ENCODE measurements around the gene MAB21L2.

The MAB21L2 gene

DNA sequence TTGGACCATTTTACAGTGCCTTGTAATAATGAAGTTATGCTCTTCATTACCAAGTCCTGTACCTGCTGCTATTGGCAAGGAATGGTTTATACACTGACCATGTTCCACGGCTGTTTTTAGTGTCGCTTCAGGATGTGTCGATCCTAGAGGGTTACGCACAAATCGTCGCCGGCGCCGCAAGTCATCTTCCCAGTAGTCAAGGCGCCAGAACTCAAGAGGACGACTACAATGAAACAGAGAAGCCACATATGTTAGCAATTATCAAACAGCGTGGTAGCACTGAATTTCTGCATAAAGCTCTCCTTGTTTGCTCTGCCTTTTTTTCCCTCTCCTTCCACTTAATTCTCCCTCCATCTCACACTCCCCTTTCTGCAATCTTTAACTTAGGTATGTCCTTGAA, 17.0 kb downstream of the MAB21L2 start:
- no peaks in the 10 kb centered on the region for H3K36me3 ChIP-seq (ENCODE audit: control insufficient read depth, insufficient read depth, low read length)
- 92 to 93% methylated on average over 12 of the region's 12 CpGs for WGBS, 2 experiments
- H3K4me3 ChIP-seq (ENCODE audit: insufficient read depth, low read depth, low read length) = no peak overlapping the region
- no peaks in the 10 kb centered on the region for H3K27me3 ChIP-seq (ENCODE audit: control insufficient read depth, insufficient read depth, low read length, poor library complexity, severe bottlenecking)
- no peaks in the 10 kb centered on the region for H3K4me1 ChIP-seq (ENCODE audit: control insufficient read depth, insufficient read depth, low read length)
- H3K27ac ChIP-seq (ENCODE audit: insufficient read depth, low read depth, low read length, poor library complexity, severe bottlenecking) = no peak overlapping the region
- no peaks in the 10 kb centered on the region for H3K9me3 ChIP-seq (ENCODE audit: control insufficient read depth, low read length)

DNA sequence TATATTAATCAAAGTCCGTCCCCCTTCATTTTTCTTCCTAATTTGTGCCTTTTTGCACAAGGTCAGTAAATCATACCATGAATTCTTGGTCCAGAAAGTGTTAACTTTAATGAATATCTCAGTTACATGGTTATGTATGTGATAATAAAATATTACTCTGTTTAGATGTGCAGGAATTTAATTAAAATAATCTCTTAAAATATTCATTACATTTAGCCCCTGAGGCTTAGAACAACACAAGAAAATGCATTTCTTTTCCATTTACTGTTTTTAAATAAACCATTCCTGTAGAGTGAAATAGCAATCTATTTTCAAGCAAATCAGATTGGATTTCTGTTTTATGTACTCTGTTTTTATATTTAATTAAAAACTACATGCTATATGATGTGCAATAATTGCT, 17.6 kb downstream of the MAB21L2 start:
- no peaks in the 10 kb centered on the region for H3K27me3 ChIP-seq (ENCODE audit: control insufficient read depth, insufficient read depth, low read length, poor library complexity, severe bottlenecking)
- WGBS, 2 experiments = 88% methylated on average over 1 of the region's 1 CpG; no CpG with 5 or more reads in 1 of the 2 experiments
- no peak overlapping the region for H3K4me3 ChIP-seq (ENCODE audit: insufficient read depth, low read depth, low read length)
- no peaks in the 10 kb centered on the region for H3K4me1 ChIP-seq (ENCODE audit: control insufficient read depth, insufficient read depth, low read length)
- H3K27ac ChIP-seq (ENCODE audit: insufficient read depth, low read depth, low read length, poor library complexity, severe bottlenecking) = no peak overlapping the region
- no peaks in the 10 kb centered on the region for H3K36me3 ChIP-seq (ENCODE audit: control insufficient read depth, insufficient read depth, low read length)
- no peaks in the 10 kb centered on the region for H3K9me3 ChIP-seq (ENCODE audit: control insufficient read depth, low read length)

DNA sequence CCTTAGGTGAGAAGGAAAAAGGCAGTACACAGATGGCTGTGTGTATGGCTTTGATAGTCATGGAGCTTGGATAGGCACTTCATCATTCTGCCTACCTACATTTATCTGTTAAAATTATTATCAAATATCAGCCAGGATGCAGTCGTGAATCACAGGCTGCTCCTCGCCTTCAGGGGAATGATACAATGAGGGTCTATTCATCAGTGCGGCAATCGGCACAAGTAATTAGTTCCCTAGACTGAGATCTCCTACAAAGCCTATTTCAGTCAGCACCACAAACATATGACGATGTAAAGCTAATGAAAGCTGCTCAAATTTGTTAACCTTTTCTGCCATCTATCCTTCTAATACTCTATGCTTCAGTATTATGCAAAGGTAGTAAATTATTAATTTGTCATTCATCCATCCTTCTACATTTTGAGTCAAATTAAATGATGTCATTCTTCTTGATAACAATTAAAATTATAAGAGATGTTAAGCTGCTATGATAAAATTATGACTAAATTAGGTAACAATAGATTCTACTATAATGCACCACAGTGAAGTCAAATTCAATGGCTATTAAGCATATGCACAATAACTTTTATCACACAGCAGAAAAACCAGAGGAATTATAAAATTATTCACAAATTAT, 19.0 kb downstream of the MAB21L2 start:
- Histone ChIP-seq H3K9me3 (ENCODE audit: control insufficient read depth, low read length) (no peaks in the 10 kb centered on the region), H3K4me3 (ENCODE audit: insufficient read depth, low read depth, low read length) (no peak overlapping the region), H3K4me1 (ENCODE audit: control insufficient read depth, insufficient read depth, low read length) (no peaks in the 10 kb centered on the region), H3K36me3 (ENCODE audit: control insufficient read depth, insufficient read depth, low read length) (no peaks in the 10 kb centered on the region), H3K27ac (ENCODE audit: insufficient read depth, low read depth, low read length, poor library complexity, severe bottlenecking) (no peak overlapping the region), H3K27me3 (ENCODE audit: control insufficient read depth, insufficient read depth, low read length, poor library complexity, severe bottlenecking) (no peaks in the 10 kb centered on the region)
- 92 to 93% methylated on average over 5 of the region's 5 CpGs for WGBS, 2 experiments

DNA sequence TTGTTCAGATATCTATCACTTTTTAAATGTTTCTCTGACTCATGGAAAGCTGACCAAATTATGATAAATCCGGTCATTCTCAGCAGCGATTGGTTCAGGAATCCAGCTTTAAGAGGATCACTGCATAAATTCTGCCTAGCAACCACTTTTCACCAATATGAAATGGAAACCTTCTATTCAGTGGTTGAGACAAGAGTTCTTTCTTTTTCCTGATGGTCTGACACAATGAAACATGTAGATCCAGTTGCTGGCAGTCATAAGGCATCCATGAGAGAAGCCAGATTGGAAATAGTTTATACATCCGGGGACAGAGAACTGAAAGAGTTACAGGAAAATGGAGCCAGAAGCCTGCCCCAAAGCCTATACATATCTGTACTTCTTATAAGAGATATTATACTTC, 27.2 kb downstream of the MAB21L2 start:
- 97 to 100% methylated on average over 3 of the region's 3 CpGs for WGBS, 2 experiments
- H3K36me3 ChIP-seq (ENCODE audit: control insufficient read depth, insufficient read depth, low read length) = no peaks in the 10 kb centered on the region
- H3K27me3 ChIP-seq (ENCODE audit: control insufficient read depth, insufficient read depth, low read length, poor library complexity, severe bottlenecking) = no peaks in the 10 kb centered on the region
- no peaks in the 10 kb centered on the region for H3K9me3 ChIP-seq (ENCODE audit: control insufficient read depth, low read length)
- H3K4me1 ChIP-seq (ENCODE audit: control insufficient read depth, insufficient read depth, low read length) = no peaks in the 10 kb centered on the region
- no peak overlapping the region for H3K4me3 ChIP-seq (ENCODE audit: insufficient read depth, low read depth, low read length)
- H3K27ac ChIP-seq (ENCODE audit: insufficient read depth, low read depth, low read length, poor library complexity, severe bottlenecking) = no peak overlapping the region

DNA sequence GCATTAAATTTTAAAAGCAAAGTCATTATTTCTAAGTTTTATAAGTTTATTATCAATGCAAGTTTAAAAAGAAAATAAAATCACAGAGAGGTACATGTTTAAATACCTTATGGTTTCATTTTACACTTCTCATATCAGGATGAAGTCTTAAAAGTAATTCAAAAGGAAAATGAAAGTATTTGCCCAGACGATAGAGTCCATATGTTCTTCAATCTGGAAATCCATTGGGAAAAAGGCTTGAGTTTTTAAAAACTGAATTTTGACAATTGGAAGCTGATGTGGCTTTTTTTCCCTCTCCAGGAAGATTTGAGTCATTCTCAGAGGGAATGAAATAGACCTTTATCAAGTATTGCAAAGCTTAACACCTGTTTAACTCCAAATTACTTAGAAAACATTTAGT, 37.1 kb downstream of the MAB21L2 start:
- Histone ChIP-seq H3K36me3 (ENCODE audit: control insufficient read depth, insufficient read depth, low read length) (no peaks in the 10 kb centered on the region), H3K27me3 (ENCODE audit: control insufficient read depth, insufficient read depth, low read length, poor library complexity, severe bottlenecking) (no peaks in the 10 kb centered on the region), H3K4me1 (ENCODE audit: control insufficient read depth, insufficient read depth, low read length) (no peaks in the 10 kb centered on the region), H3K4me3 (ENCODE audit: insufficient read depth, low read depth, low read length) (no peak overlapping the region), H3K27ac (ENCODE audit: insufficient read depth, low read depth, low read length, poor library complexity, severe bottlenecking) (no peak overlapping the region), H3K9me3 (ENCODE audit: control insufficient read depth, low read length) (no peaks in the 10 kb centered on the region)
- WGBS, 2 experiments = 93 to 100% methylated on average over 1 of the region's 1 CpG

DNA sequence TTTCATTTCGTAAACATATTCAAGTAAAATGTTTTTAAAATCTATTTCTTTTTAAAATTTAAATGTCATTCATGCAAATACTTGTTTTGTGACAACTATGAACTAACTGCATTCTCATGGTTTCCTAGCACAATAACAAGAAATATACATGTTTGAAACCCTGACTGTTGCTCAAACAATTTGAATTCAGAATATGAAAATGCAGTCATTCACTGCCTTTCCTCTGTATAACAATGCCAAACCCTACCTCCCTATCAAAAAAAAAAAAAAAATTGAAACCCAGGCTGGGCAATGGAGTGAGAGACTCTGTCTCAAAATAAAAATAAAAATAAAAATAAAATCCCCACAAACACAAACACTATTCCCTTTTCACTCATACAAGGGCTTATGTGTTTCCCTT, 42.1 kb downstream of the MAB21L2 start:
- H3K4me3 ChIP-seq (ENCODE audit: insufficient read depth, low read depth, low read length) = no peak overlapping the region
- no peaks in the 10 kb centered on the region for H3K9me3 ChIP-seq (ENCODE audit: control insufficient read depth, low read length)
- no peaks in the 10 kb centered on the region for H3K36me3 ChIP-seq (ENCODE audit: control insufficient read depth, insufficient read depth, low read length)
- H3K4me1 ChIP-seq (ENCODE audit: control insufficient read depth, insufficient read depth, low read length) = no peaks in the 10 kb centered on the region
- WGBS, 2 experiments = 100% methylated on average over 1 of the region's 1 CpG; no CpG with 5 or more reads in 1 of the 2 experiments
- H3K27ac ChIP-seq (ENCODE audit: insufficient read depth, low read depth, low read length, poor library complexity, severe bottlenecking) = no peak overlapping the region
- H3K27me3 ChIP-seq (ENCODE audit: control insufficient read depth, insufficient read depth, low read length, poor library complexity, severe bottlenecking) = no peaks in the 10 kb centered on the region

DNA sequence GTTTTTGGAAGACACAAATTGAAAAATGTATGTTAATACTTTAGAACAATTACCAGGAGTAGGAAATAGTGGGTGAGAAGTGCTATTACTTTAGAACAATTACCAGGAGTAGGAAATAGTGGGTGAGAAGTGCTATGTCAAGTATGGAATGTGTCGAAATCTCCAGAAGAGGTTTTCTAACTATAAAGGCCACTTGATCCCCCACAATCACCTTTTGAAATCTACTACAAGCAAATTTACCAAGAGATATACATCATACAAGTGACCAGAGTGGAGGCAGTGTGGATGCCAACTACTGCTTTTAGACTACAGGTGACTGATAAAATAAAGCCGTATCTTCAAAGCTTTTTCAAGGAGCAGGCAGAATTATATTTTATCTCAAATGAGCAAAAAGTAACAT, 43.1 kb downstream of the MAB21L2 start:
- 100% methylated on average over 2 of the region's 2 CpGs; no CpG with 5 or more reads in 1 of the 2 experiments for WGBS, 2 experiments
- H3K4me3 ChIP-seq (ENCODE audit: insufficient read depth, low read depth, low read length) = no peak overlapping the region
- H3K9me3 ChIP-seq (ENCODE audit: control insufficient read depth, low read length) = no peaks in the 10 kb centered on the region

DNA sequence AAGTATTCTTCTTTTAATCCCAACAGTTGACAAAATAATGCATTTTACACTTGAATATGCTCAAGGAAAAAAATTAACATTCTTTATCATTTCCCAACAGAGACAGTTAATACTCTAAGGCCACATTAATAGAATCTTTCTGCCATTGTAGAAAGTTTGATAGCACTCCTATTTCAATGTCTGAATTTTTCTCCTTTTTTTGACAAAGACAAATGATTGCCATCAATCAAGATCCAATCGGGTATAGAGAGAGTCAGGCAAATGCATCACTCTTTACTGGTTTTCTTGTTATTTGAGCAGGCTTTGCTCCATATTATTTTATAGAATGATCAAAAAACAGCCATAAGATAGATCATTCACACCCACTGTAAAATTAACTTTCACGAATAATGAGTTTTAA, 46.1 kb downstream of the MAB21L2 start:
- Histone ChIP-seq H3K4me1 (ENCODE audit: control insufficient read depth, insufficient read depth, low read length) (no peaks in the 10 kb centered on the region), H3K27ac (ENCODE audit: insufficient read depth, low read depth, low read length, poor library complexity, severe bottlenecking) (no peak overlapping the region), H3K9me3 (ENCODE audit: control insufficient read depth, low read length) (no peaks in the 10 kb centered on the region), H3K4me3 (ENCODE audit: insufficient read depth, low read depth, low read length) (no peak overlapping the region), H3K36me3 (ENCODE audit: control insufficient read depth, insufficient read depth, low read length) (no peaks in the 10 kb centered on the region), H3K27me3 (ENCODE audit: control insufficient read depth, insufficient read depth, low read length, poor library complexity, severe bottlenecking) (no peaks in the 10 kb centered on the region)
- WGBS, 2 experiments = 100% methylated on average over 1 to 2 of the region's 2 CpGs

More for the DNA sequence above, 43.1 kb downstream of the MAB21L2 start:
- H3K36me3 ChIP-seq (ENCODE audit: control insufficient read depth, insufficient read depth, low read length) = no peaks in the 10 kb centered on the region
- no peaks in the 10 kb centered on the region for H3K27me3 ChIP-seq (ENCODE audit: control insufficient read depth, insufficient read depth, low read length, poor library complexity, severe bottlenecking)
- H3K27ac ChIP-seq (ENCODE audit: insufficient read depth, low read depth, low read length, poor library complexity, severe bottlenecking) = no peak overlapping the region
- H3K4me1 ChIP-seq (ENCODE audit: control insufficient read depth, insufficient read depth, low read length) = no peaks in the 10 kb centered on the region

DNA sequence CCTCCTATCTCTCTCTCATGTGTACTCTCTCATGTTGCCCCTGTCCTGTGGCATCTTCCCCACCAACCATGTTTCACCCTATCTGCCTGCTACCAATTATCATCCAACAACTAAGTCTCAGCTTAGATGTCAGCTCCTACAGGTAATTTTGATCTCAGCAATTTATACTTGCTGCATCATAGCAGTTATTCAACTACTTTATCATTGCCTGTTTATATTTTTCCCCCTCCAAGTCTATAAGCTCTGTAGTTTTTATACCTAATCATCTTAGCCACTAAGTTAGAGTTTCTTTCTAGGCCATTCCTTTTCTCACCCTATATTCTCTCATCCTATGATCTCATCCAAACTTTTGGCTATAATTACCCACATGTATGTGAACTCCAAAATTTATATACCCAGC, 50.7 kb downstream of the MAB21L2 start:
- Histone ChIP-seq H3K27ac (ENCODE audit: insufficient read depth, low read depth, low read length, poor library complexity, severe bottlenecking) (no peak overlapping the region), H3K4me1 (ENCODE audit: control insufficient read depth, insufficient read depth, low read length) (no peaks in the 10 kb centered on the region), H3K4me3 (ENCODE audit: insufficient read depth, low read depth, low read length) (no peak overlapping the region), H3K9me3 (ENCODE audit: control insufficient read depth, low read length) (no peaks in the 10 kb centered on the region), H3K36me3 (ENCODE audit: control insufficient read depth, insufficient read depth, low read length) (no peaks in the 10 kb centered on the region), H3K27me3 (ENCODE audit: control insufficient read depth, insufficient read depth, low read length, poor library complexity, severe bottlenecking) (no peaks in the 10 kb centered on the region)
